ENCODE measurements around the gene STK24. TPM values are rescaled to one million over a fixed set of nuclear protein-coding genes. Genes with fewer than 3 reads are reported as not detected.

Gene STK24
- total RNA-seq, 2 experiments from 2014 or later, result 60.4 to 88.7 TPM

DNA sequence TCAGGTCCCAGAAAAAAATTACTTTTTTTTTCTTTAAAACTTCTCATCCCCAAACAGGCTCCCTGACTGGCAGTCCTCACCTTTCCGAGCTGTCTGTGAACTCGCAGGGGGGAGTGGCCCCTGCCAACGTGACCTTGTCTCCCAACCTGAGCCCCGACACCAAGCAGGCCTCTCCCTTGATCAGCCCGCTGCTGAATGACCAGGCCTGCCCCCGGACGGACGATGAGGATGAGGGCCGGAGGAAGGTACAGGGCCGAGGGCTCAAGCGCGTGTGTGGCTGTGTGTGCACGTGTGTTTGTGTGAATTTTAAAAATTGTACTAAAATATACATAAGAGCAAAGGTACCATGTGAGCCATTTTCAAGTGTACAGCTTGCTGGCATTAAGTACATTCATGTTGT is 167.6 kb downstream of the STK24 start:
- ChIA-PET CTCF (ENCODE audit: unreplicated experiment) (no interaction called here), POLR2A (no interaction called here)
- intact Hi-C loops (cut with micrococcal nuclease; ENCODE audit: unreplicated experiment), result no loop called here
- TF ChIP-seq, protein P1, sequence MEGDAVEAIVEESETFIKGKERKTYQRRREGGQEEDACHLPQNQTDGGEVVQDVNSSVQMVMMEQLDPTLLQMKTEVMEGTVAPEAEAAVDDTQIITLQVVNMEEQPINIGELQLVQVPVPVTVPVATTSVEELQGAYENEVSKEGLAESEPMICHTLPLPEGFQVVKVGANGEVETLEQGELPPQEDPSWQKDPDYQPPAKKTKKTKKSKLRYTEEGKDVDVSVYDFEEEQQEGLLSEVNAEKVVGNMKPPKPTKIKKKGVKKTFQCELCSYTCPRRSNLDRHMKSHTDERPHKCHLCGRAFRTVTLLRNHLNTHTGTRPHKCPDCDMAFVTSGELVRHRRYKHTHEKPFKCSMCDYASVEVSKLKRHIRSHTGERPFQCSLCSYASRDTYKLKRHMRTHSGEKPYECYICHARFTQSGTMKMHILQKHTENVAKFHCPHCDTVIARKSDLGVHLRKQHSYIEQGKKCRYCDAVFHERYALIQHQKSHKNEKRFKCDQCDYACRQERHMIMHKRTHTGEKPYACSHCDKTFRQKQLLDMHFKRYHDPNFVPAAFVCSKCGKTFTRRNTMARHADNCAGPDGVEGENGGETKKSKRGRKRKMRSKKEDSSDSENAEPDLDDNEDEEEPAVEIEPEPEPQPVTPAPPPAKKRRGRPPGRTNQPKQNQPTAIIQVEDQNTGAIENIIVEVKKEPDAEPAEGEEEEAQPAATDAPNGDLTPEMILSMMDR (conservative IDR thresholded peaks at IDR 0.05; ENCODE audit: low read length), result no peak
- TF ChIP-seq EZH2phosphoT487 (IDR thresholded peaks at IDR 0.05; ENCODE audit: borderline replicate concordance, low read depth, low read length), result no peak
- H4K20me1 ChIP-seq (ENCODE audit: insufficient read depth, low read length), result no peaks in the 10 kb centered on the region
- no peak overlapping the region for H3K4me3 ChIP-seq (ENCODE audit: low read depth, low read length, poor library complexity, severe bottlenecking)
- H3K9me3 ChIP-seq (ENCODE audit: low read length), result no peaks in the 10 kb centered on the region
- no peak overlapping the region for H3K4me2 ChIP-seq (ENCODE audit: low read length)
- H3K27ac ChIP-seq (ENCODE audit: low read depth, low read length, poor library complexity, severe bottlenecking), result no peak overlapping the region
- H3K79me2 ChIP-seq (ENCODE audit: insufficient read depth, low read depth, low read length), result no peaks in the 10 kb centered on the region
- no peaks in the 10 kb centered on the region for H3K9me2 ChIP-seq (ENCODE audit: insufficient read depth, low read length)
- H3K4me1 ChIP-seq (ENCODE audit: insufficient read depth, low read length, poor library complexity, severe bottlenecking), result no peaks in the 10 kb centered on the region
- DNase-seq (ENCODE audit: low spot score), result no peak
- no TSS peak for BruUV-seq (replicated peaks)
- H2AFZ ChIP-seq (ENCODE audit: low read length), result no peak overlapping the region
- H3K36me3 ChIP-seq (ENCODE audit: insufficient read depth, low read length), result no peaks in the 10 kb centered on the region

DNA sequence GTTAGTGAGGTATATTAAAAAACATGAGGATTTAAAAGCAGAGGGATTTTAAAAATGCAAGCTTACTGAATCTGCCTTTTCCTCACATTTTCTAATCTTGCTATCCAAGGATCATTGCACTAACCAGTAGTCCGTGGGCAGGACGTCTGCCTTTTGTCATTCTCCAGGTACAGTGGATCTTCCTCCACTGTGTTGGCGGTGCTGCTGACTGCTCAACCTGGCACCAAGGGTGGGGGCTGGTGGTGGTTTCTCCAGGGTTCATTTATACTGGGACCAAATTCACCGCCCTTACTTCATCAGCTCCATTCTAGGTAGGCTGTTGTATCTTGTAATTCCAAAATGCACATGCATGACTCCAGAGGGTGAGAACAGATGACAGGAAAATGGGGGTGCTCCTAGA is 169.3 kb downstream of the STK24 start:
- Histone ChIP-seq H3K79me2 (ENCODE audit: insufficient read depth, low read depth, low read length) (no peaks in the 10 kb centered on the region), H3K36me3 (ENCODE audit: insufficient read depth, low read length) (no peaks in the 10 kb centered on the region), H4K20me1 (ENCODE audit: insufficient read depth, low read length) (no peaks in the 10 kb centered on the region), H3K27ac (ENCODE audit: low read depth, low read length, poor library complexity, severe bottlenecking) (no peak overlapping the region), H3K9me2 (ENCODE audit: insufficient read depth, low read length) (no peaks in the 10 kb centered on the region), H3K4me2 (ENCODE audit: low read length) (no peak overlapping the region), H3K9me3 (ENCODE audit: low read length) (no peaks in the 10 kb centered on the region), H3K4me3 (ENCODE audit: low read depth, low read length, poor library complexity, severe bottlenecking) (no peak overlapping the region), H3K4me1 (ENCODE audit: insufficient read depth, low read length, poor library complexity, severe bottlenecking) (no peaks in the 10 kb centered on the region), H2AFZ (ENCODE audit: low read length) (no peak overlapping the region)
- BruUV-seq (replicated peaks), result no TSS peak
- intact Hi-C loops (cut with micrococcal nuclease; ENCODE audit: unreplicated experiment), result no loop called here
- TF ChIP-seq, protein P1 (conservative IDR thresholded peaks at IDR 0.05; ENCODE audit: low read length), result no peak
- TF ChIP-seq EZH2phosphoT487 (IDR thresholded peaks at IDR 0.05; ENCODE audit: borderline replicate concordance, low read depth, low read length), result no peak
- ChIA-PET CTCF (ENCODE audit: unreplicated experiment) (no interaction called here), POLR2A (interaction anchor here (0.7 kb wide), 1 partner anchor 68 kb away, joined by 3 read pairs; no protein-coding TSS in a partner anchor)
- no peak for DNase-seq (ENCODE audit: low spot score)

DNA sequence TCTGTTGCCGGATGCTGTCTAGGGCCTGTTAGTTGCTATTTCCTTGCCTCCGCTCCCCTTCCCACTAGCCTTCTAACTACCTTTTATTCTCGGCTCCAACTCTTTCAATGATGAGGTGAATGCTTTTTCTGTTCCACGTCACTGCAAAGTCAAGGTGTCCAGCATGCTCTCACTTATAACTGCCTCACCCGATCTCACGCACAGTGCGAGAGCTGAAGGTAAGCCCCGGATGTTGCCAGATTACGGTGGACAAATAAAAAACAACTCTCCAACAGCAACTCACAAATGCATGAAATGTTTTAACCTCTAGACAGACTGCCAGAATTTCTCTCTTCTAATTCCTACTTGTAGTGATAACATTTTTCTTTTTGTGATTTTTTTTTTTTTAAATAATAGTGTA is 169.9 kb downstream of the STK24 start:
- Histone ChIP-seq H3K4me2 (ENCODE audit: low read length) (no peak overlapping the region), H3K9me2 (ENCODE audit: insufficient read depth, low read length) (no peaks in the 10 kb centered on the region), H3K27ac (ENCODE audit: low read depth, low read length, poor library complexity, severe bottlenecking) (no peak overlapping the region), H2AFZ (ENCODE audit: low read length) (no peak overlapping the region), H3K4me1 (ENCODE audit: insufficient read depth, low read length, poor library complexity, severe bottlenecking) (no peaks in the 10 kb centered on the region), H3K79me2 (ENCODE audit: insufficient read depth, low read depth, low read length) (no peaks in the 10 kb centered on the region), H3K9me3 (ENCODE audit: low read length) (no peaks in the 10 kb centered on the region), H3K4me3 (ENCODE audit: low read depth, low read length, poor library complexity, severe bottlenecking) (no peak overlapping the region), H3K36me3 (ENCODE audit: insufficient read depth, low read length) (no peaks in the 10 kb centered on the region), H4K20me1 (ENCODE audit: insufficient read depth, low read length) (no peaks in the 10 kb centered on the region)
- ChIA-PET CTCF (ENCODE audit: unreplicated experiment) (no interaction called here), POLR2A (no interaction called here)
- no peak for TF ChIP-seq EZH2phosphoT487 (IDR thresholded peaks at IDR 0.05; ENCODE audit: borderline replicate concordance, low read depth, low read length)
- TF ChIP-seq, protein P1 (conservative IDR thresholded peaks at IDR 0.05; ENCODE audit: low read length), result no peak
- intact Hi-C loops (cut with micrococcal nuclease; ENCODE audit: unreplicated experiment), result no loop called here
- no peak for DNase-seq (ENCODE audit: low spot score)
- no TSS peak for BruUV-seq (replicated peaks)

Data from OCI-LY7 (cell line).